Diencephalon (tissue), 1 donor: ENCODE measurements around the gene CDC42EP2. TPM values are rescaled to one million over a fixed set of nuclear protein-coding genes. Genes with fewer than 3 reads are reported as not detected.

Experiments
- total RNA-seq: library from RNA; depleted of rRNA; stranded (reverse); fragments of >200 nt; gene quantifications from one replicate; pipeline ENCODE4 v1.2.3, GENCODE V29; 2014

The CDC42EP2 gene
- total RNA-seq, result 8.1 TPM

GRCh38 chr11:65314501-65315203, at the start of gene CDC42EP2:
Gene CDC42EP2, plus strand, starts transcription at chr11:65314866. Its CDS starts 6,033 bp downstream, at chr11:65320899.

GRCh38 chr11:65354265-65355012, 39.8 kb downstream of the CDC42EP2 start, which contains the start of gene TIGD3:
Gene TIGD3, plus strand, starts transcription at chr11:65354751. Its CDS starts 1,058 bp downstream, at chr11:65355809.

Other genes starting within 250 kb of the CDC42EP2 start
- gene CDCA5, start 230.8 kb upstream of the CDC42EP2 start, total RNA-seq, result 2.3 TPM
- gene ZFPL1, start 230.6 kb upstream of the CDC42EP2 start, total RNA-seq, result 15.7 TPM
- 125 TPM for gene VPS51, start 218.7 kb upstream of the CDC42EP2 start, total RNA-seq
- gene TM7SF2, start 203.0 kb upstream of the CDC42EP2 start, total RNA-seq, result 81.4 TPM
- 6.9 TPM for gene ZNHIT2, start 197.2 kb upstream of the CDC42EP2 start, total RNA-seq
- gene FAU, start 192.7 kb upstream of the CDC42EP2 start, total RNA-seq, result 229 TPM
- gene MRPL49, start 192.5 kb upstream of the CDC42EP2 start, total RNA-seq, result 39.7 TPM
- gene SYVN1, start 180.3 kb upstream of the CDC42EP2 start, total RNA-seq, result 11.1 TPM
- gene SPDYC, start 144.6 kb upstream of the CDC42EP2 start, total RNA-seq, result not detected
- gene CAPN1, start 132.9 kb upstream of the CDC42EP2 start, total RNA-seq, result 64.6 TPM
- gene POLA2, start 52.9 kb upstream of the CDC42EP2 start, total RNA-seq, result 1.8 TPM
- gene DPF2, start 19.0 kb downstream of the CDC42EP2 start, total RNA-seq, result 31.4 TPM
- gene TIGD3, start 39.9 kb downstream of the CDC42EP2 start, total RNA-seq, result 3.2 TPM
- gene SLC25A45, start 67.8 kb downstream of the CDC42EP2 start, total RNA-seq, result 0.92 TPM
- 9.5 TPM for gene FRMD8, start 71.8 kb downstream of the CDC42EP2 start, total RNA-seq
- gene NEAT1, start 107.9 kb downstream of the CDC42EP2 start, total RNA-seq, result 6.5 TPM
- 9,748 TPM for gene MALAT1, start 184.2 kb downstream of the CDC42EP2 start, total RNA-seq
- 40.6 TPM for gene SCYL1, start 210.2 kb downstream of the CDC42EP2 start, total RNA-seq
- gene LTBP3, start 243.5 kb downstream of the CDC42EP2 start, total RNA-seq, result 24.0 TPM